ENCODE results near the gene MGAT4A.

MGAT4A gene

DNA sequence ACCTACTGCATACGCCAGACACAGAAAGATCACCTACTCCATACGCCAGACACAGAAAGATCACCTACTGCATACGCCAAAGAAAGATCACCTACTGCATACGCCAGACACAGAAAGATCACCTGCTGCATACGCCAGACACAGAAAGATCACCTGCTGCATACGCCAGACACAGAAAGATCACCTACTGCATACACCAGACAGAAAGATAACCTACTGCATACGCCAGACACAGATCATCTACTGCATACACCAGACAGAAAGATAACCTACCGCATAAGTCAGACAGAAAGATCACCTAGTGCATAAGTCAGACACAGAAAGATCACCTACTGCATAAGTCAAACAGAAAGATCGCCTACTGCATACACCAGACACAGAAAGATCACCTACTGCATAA, 148.4 kb downstream of the MGAT4A start:
- intact Hi-C loops (cut with DNase I) = no loop called here
- DNase-seq = no peak

DNA sequence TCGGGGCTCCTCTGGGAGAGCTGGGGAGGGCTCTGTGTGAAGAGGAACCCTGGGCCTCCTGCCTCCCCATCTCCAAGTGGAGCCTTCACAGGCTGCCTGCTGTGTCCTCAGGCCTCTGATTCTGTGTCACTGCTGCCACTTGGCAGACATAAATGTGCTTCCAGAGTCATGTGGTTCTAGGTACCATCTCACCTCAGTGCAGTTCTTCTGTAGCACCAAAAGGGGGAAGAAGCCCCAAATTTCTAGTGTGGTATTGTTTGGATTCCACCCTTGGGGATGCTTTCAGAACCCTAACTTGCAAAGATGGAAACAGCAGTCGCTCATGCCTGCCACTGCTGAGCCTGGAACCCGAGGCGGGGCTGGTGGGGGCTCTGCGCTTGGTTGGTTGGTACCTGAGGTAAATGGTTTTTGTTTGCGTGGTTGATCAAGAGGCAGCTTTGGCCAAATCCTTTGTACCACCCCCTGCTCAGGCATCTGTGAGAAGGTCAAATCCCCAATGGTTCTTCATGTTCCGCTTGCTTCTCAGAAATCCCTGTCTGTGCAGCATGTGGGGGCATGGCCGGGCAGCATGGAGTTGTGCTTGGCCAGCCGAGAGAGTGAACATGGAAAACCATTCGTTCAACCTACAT, 150.2 kb downstream of the MGAT4A start:
- no peak for DNase-seq
- intact Hi-C loops (cut with DNase I) = no loop called here

DNA sequence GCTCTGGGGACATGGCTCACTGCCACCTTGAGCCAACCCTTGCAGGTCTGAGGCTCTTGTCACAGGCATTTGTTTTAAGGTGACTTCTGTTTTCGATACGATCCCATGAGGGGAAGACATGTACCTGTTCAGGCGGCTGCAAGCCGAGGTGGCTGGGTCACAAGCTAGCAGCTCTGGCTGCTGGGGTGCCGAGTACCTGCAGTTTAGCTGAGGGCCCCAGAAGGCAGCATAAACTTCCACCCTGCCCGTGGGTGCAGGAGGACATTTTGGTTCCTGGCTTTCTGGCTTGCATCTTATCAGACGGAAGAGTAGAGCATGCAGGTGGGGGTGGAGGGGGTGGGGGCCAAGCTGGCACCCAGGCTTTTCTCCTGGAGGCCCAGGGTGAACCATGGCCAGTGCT, 151.0 kb downstream of the MGAT4A start:
- intact Hi-C loops (cut with DNase I) = no loop called here
- no peak for DNase-seq

DNA sequence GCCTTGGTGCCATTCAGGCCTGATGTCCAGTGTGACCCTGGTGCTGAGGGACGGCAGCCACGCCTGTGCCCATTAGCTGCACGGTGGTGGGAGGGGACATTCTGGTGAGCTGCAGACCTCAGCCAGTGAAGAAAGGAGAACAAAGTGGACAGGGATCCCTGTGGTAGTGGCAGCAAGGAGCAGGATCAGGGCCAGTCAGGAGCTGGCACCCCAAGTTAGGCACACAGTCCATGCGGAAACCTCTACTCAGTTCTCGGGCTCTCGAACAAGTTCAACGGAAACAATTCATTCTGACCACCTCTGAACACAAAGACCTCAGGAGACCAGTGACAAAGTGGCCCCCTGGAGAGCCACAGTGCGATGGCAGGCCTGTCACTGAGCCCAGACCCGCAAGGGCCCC, 152.7 kb downstream of the MGAT4A start:
- intact Hi-C loops (cut with DNase I) = no loop called here
- no peak for DNase-seq

DNA sequence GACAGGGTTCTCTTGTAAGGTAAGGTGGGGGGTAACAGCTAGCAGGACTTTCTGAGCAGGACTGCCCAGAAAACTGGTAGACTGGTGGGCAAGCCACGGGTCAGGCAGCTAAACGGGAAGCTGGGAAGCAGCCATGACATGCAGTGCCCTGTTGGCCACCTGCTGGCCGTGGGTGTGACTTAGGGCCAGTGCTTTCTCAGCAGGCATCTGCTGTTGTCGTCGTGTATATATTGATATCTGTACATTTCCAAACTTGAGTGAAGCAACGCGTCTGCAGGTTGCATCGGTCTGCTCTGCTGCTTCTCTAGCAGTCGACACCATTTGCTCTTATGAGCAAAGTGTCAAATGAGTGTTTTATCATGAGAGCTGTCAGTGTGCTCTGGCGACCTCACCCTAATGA, 153.6 kb downstream of the MGAT4A start:
- intact Hi-C loops (cut with DNase I) = no loop called here
- DNase-seq = no peak

DNA sequence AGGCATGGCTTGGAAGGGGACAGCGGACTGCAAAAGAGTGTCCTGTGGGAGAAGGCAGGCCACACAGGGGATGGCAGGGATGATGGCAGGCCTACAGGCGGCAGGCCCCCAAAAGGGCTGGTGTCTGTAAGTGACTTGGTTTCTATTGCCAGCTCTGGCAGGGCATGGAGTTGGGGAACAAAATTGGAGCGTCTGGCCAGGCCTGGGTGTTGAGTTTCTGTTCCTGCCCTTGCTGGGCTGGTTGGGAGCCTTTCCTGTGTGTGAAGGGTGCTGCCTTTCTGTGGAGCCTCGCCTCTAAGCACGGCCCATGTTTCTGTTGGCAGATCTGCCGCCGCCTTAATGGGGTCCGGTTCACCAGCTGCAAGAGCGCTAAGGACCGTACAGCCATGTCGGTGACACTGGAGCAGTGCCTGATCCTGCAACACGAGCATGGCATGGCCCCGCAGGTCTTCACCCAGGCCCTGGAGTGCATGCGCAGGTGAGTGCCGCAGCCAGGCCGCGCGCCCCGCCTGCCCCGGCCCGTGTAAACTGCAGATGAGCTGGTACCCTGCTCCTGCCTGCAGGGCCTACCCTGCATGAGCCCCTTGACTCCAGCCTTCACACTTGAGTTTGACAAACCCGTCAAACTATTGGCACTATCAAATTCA, 154.1 kb downstream of the MGAT4A start:
- intact Hi-C loops (cut with DNase I) = no loop called here
- DNase-seq = peak in 1 of 10 donors; percentile 74

DNA sequence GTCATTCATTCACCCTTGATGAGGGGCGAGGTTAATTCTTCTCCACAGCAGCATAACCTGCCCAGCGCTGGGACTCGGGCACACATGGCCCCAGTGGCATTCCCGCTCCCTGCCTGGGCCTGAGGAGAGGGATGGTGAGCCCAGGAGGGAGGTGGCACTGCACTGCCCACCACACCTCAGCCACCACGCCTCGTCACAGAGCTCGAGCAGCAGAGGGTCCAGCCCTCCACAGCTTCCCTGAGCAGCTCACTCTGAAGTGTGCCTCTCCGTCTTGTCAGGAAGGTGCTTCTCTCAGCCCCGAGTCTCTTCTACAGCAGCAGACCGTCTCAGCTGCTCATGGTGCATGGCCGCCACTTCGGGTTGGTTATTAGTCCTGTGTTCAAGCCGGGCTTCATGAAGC, 157.5 kb downstream of the MGAT4A start:
- intact Hi-C loops (cut with DNase I) = no loop called here
- no peak for DNase-seq

DNA sequence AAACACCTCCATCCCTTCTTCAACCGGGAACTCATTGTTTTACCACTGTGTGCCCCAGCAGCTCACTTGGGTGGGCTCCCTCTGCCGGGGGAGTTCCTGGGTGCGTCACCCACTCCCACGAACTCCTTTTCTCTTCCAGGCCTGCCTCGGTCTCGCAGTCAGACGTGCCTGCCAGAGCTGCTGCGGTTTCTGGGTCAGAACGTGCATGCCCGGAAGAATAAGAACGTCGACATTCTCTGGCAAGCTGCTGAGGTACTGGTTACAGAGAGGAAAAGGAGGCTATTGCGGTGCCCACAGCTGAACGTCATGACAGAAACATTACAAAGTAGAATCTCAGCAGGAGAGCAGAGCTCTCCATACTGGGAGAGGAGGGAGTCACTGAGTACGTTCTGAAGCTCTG, 158.3 kb downstream of the MGAT4A start:
- intact Hi-C loops (cut with DNase I) = no loop called here
- DNase-seq = peak in 8 of 10 donors; percentile 34 to 92 (median 55)

DNA sequence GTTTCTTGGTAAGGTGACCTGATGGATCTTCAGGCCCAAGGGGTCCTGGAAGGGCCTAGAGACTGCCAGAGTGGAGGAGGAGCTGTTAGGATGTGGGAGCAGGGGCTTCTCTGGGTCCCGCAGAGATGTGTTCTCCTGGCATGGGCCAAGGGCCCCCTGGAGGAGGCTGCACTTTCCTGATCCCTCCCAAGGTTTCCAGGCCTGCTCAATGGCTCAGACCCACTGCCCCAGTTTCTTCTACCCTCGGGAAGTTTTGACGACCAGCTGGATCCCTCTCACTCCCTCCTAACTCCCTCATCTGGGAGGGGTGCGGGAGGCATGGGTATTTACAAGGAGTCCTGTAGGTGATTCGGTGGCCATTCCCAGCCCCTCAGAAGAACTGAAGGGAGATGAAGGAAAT, 158.7 kb downstream of the MGAT4A start:
- DNase-seq = no peak
- intact Hi-C loops (cut with DNase I) = no loop called here

DNA sequence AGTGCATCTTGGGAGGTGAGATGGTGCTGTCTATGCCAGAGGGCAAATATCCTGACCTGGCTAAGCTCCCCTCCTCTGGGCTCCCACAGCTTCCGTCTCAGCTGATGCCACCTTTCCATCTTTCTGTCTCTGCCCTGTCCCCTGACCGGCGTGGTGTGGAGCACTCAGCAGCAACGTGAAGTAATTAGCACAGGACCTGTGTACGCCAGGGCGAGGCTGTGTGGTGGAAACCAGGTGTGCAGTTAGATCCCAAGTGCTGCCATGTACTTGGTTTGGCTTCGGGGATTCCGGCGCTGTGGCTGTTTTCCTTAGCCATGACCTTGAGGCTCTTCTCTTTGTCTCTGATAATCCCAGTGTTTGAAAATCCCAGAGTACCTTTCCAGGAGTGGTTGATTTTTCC, 159.1 kb downstream of the MGAT4A start:
- intact Hi-C loops (cut with DNase I) = no loop called here
- DNase-seq = no peak

DNA sequence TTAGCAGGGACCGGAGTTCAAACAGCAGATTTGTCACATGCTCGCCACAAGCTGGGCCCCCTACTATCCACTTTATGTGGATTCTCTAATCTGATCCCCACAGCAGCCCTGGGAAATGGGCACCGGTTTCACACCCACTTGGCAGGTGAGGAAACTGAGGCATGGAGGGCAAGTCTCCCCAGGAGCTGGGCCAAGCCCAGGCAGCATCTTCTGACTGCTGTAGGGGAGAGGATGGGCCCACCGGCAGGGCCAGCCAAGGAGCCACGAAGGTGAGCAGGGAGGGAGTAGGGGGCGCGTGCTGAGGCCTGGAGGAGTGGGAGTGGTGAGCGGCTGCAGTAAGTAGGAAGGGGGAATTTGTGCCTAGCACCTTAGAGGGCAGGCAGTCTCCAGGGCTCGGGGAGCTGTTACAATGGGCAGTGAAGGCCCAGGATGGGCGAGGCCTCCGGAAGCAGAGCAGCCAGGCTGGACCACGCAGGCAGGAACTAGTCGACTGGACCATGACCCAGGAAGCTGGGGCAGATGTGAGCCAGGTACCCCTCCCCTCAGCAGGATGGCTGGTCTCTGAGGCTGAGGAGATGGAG, 159.7 kb downstream of the MGAT4A start:
- DNase-seq = peak in 1 of 10 donors; percentile 80
- intact Hi-C loops (cut with DNase I) = no loop called here

DNA sequence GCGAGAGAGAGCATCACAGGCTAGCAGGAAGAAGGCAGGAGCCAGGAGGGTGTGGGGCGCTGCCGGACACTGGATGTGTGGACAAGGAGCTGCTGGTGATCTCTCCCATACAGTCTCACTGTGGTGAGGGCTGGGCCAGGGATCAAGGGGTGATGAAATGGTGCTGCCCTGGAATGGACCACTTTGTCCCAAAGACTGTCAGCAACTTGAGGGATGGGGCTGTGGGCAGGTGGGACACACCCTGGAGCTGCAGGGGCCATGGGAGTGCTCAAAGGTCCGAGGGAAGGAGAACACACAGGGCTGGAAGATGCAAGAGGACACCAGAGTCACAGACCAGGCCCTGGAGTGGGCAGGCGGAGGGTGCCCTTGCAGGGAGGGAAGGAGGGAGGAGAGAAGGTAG, 160.6 kb downstream of the MGAT4A start:
- intact Hi-C loops (cut with DNase I) = no loop called here
- DNase-seq = no peak

DNA sequence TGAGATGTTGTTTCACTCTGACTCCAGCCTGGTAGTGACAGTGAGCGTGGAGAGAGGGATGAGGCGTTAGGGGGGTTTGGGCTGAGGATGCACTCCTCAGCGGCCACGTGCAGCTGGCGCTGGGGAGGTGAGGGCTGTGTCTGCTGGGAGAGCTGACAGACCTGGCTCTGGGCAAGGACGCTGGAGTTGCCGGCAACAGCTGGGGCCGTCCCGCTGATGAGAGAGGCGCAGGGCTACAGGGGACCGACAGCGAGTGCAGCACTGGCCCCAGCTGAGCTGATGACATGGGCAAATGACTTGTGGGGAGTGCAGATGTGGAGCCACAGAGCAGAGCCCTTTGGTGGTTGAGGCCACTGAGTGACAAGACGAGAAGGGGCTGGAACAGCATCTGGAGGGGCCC, 161.0 kb downstream of the MGAT4A start:
- DNase-seq = peak in 1 of 10 donors; percentile 78
- intact Hi-C loops (cut with DNase I) = no loop called here

DNA sequence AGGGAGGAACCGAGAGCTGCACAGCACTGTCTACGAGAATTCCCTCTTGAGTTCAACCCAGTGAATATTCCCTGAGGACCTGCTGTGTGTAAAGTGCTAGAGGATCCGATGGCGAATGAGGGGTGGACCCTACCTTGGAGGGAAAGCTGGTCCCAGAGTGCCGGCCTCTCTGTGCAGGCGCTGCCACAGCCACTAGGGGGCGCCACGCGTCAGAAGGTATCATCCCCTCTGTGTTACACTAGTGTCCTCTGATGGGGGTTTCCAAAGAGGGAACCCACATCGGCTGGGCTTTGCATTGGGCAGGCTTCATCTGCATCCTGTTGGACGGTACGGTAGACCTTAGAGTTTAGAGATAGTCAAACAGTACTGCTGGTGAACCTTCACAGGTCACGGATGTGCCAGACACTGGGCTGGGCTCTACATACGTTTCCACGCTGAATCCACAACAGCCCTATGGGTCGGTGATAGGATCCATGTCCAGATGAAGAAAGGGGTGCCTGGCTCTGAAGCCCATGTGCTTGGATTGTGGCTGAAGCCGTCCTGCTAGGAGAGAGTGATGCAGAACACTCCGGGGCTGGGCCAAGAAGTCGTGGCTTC, 161.6 kb downstream of the MGAT4A start:
- intact Hi-C loops (cut with DNase I) = no loop called here
- DNase-seq = peak in 7 of 10 donors; percentile 37 to 91 (median 46)

All from posterior cingulate gyrus (tissue), 11 donors.